Sigmoid colon (tissue), 4 donors: ENCODE results near the gene BUB1.

Source experiments
- CTCF ChIP-seq, 4 experiments: fragments of 450-650 bp in 3 of 4; fragments of 200-600 bp in 1 of 4; IDR thresholded peaks; one replicate each; pipeline ENCODE4 v1.5.1; 2016 to 2019; ENCODE audit warnings: antibody characterized with exemption in 4 of 4, mild to moderate bottlenecking in 3 of 4, moderate library complexity in 2 of 4
- EP300 ChIP-seq, 4 donors: sonication (generic); formaldehyde crosslinking; IDR thresholded peaks; one replicate each; pipeline ENCODE4 v1.6.1; 2017; ENCODE audit warnings: antibody characterized with exemption in 4 of 4
- POLR2A ChIP-seq, 2 donors: fragments of 450-650 bp; IDR thresholded peaks; one replicate each; pipeline ENCODE4 v1.6.1; 2016; ENCODE audit warnings: antibody characterized with exemption in 2 of 2, mild to moderate bottlenecking in 2 of 2, moderate library complexity in 2 of 2
- POLR2AphosphoS5 ChIP-seq, 4 donors: sonication (generic); formaldehyde crosslinking; IDR thresholded peaks; one replicate each; pipeline ENCODE4 v1.6.1; 2017; ENCODE audit warnings: antibody characterized with exemption in 4 of 4

GRCh38 chr2:110725859-110726258 lies 48.0 kb upstream of the BUB1 start:
- no peak for TF ChIP-seq CTCF (IDR thresholded peaks at IDR 0.05)
- no peak for TF ChIP-seq POLR2A (IDR thresholded peaks at IDR 0.05)
- no peak for TF ChIP-seq EP300 (IDR thresholded peaks at IDR 0.05)
- no peak for TF ChIP-seq POLR2AphosphoS5 (IDR thresholded peaks at IDR 0.05)
